H4 (cell line): ENCODE results near the gene GZMM. TPM values are rescaled to one million over a fixed set of nuclear protein-coding genes. Genes with fewer than 3 reads are reported as not detected.

Experiments used
- DNase-seq: peaks from one replicate; pipeline ENCODE4 v3.0.0-alpha.2; 2015; ENCODE audit warnings: low spot score
- total RNA-seq: library from RNA; depleted of rRNA; stranded (reverse); fragments of >200 nt; shearing (Covaris generic); gene quantifications from 2 replicates; pipeline ENCODE4 v1.2.3, GENCODE V29; 2014

GZMM gene
- total RNA-seq, 1 experiment from 2014 or later = not detected

DNA sequence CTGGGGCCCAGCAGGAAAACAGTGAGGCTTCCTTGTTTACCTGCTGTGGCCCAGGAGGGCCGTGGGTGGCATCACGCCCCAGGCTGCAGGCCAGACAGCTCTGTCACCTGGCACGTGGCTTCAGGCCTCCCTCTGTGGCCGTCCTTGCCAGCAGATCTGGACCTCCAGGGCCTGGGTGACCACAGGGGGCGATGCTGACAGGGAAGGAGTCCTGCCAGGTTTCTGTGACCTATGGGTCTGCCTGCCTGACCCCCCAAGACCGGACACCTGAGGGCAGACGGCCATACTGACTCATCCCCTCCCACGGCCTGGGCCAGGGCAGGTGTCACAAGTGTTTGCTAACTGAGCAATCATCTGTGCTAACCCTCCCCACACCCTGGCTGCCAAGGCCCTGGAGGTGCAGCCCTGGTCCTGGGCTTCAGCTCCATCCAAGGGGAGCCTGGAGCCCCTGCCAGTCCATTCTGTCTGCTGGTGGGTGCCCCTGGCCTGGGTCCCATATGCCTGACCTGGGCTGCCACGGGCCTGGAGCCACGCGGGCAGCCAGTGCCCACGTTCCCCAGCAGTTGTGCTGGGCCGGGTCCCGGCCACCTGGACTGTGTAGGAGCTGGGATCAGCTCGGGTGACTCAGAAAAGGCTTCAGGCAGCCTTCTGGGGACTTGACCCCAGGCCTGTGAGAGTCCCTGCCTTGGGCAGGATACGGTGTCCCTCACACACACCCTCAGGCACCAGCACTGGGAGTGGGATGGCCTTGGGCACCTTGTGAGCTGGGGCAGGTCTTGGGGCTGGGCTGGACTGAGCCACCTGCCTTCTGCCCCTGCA lies 8.6 kb upstream of the GZMM start:
- DNase-seq = no peak

DNA sequence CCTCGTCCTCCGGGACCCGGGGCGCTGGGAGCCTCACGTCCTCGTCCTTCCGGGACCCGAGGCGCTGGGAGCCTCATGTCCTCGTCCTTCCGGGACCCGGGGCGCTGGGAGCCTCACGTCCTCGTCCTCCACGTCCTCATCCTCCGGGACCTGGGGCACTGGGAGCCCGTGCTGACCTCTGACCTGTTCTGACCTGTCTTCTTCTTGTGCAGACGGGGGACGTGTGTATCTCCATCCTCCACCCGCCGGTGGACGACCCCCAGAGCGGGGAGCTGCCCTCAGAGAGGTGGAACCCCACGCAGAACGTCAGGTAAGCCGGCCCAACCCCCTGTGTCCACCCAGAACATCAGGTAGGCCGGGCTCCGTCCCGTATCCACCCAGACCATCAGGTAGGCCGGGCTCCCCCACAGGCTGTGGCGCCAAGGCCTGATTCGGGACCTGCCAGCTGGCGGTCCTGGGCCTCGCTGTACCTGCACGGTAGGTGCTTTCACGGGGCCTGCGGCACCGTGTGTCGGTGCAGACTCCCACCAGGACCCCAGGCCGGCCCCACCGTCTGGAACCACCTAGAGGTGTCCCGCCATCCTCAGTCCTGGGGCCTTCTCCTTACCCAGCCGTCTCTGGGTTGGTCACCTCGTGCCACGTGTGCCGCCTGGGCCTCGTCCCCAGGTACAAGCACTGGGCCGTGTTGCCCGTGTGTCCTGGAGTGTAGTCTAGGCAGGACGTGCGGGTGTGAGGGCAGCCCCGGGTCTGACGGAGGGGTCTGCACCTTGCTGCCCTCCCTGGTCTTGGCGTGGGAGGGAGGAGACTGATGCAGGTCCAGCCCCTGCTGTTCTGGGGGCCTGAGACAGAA lies 7.6 kb upstream of the GZMM start:
- no peak for DNase-seq

DNA sequence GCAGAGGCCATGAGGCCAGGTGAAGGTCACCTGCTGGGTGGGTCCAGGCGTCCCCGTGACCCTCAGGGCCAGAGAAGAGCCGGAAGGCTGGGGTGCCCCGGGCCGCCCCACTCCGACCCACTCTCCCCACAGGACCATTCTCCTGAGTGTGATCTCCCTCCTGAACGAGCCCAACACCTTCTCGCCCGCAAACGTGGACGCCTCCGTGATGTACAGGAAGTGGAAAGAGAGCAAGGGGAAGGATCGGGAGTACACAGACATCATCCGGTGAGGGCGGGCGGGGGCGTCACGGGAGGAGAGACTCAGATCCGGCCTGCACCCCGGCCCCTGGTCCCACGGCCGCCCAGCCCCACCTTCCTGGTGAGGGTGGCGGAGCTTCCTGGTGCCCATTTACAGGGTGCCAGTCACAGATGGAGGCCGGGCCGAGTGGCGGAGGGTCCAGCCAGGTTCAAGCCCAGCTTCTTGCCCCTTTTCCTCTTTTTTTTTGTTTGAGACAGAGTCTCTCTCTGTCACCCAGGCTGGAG lies 6.9 kb upstream of the GZMM start:
- no peak for DNase-seq

DNA sequence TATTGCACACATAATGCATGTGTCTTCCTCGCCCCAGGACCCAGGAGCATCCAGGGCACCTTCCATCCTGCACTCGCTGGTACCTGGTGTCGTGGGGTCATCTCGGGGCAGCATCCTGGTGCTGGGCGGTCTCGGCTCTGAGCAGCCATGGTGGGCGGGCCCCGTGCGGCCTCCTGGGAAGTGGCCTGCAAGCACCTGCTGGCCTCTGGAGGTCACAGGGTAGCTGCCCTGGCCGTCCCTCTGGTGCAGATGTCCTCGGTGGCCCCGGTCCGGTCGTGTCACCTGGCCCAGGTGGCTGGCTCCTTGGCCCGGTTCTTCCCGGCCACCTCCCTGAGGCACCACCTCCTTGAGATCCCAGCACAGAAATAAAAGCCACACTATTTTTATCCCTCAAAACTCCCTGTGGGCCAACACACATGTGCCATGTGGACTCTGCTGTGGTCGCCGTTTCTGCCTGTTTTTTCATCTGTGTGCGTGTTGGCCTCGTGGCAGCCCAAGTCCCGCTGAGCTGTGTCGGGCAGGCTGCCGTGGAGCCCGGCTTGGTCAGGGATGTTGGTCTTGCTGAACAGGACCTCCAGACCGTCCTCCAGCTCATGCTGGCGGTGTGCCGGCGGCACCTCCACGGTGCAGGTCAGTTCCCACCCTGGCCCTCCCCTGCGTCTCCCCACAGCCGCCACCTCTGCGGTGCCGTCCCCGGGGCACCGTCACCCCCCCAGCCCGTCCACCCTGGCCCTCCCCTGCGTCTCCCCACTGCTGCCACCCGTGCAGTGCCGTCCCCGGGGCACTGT lies 5.0 kb upstream of the GZMM start:
- DNase-seq = no peak

DNA sequence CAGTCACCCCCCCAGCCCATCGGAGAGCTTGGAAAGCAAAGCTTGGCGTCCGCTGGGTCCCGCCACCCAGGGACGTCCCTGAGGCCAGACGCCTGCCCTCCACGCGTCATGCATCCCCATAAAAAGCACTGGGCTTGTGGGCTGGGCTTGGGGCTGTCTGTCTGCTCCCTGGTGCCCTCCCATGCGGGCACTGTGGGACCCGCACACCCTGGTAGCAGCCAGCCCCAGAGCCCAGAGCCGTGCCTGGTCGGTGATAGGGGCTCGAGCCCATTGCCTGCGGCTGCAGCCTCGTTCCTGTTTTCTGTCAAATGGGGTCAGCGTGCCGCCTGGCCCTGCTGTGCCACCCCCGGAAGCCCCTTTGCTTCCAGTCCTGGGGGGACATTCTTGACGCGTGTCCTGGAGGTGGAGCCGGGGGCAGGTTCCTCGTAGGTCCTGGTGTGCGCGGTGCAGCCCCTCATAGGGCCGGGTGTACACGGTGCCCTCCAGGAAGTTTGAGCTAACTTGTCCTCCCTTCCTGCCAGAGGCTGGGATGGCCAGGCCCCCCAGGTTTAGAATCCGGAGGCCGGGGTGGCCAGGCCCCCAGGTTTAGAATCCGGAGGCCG lies 4.3 kb upstream of the GZMM start:
- DNase-seq = no peak

DNA sequence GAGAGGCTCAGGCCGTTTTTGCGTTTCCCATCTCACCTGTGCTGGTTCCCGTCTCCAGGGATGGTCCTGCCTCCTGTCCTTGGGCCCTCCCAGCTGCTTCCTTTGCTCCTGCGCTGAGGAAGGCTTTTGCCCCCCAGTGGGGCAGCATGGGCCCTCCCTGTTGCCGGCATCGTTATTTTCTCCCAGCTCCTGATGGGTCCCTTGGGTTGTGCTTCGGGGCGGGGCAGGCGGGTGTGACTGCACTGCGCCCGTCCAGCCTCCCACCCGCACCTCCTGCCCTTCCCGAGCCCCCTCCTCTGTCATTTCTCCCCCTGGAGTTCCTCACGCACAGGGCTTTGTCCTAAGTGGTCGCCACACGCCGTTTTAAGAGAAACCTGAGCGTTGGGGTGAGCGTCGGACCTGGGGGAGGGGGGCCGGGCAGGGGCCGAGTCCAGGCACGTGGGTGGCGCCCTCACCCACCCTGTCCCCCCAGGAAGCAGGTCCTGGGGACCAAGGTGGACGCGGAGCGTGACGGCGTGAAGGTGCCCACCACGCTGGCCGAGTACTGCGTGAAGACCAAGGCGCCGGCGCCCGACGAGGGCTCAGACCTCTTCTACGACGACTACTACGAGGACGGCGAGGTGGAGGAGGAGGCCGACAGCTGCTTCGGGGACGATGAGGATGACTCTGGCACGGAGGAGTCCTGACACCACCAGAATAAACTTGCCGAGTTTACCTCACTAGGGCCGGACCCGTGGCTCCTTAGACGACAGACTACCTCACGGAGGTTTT lies 2.8 kb upstream of the GZMM start:
- DNase-seq = no peak

DNA sequence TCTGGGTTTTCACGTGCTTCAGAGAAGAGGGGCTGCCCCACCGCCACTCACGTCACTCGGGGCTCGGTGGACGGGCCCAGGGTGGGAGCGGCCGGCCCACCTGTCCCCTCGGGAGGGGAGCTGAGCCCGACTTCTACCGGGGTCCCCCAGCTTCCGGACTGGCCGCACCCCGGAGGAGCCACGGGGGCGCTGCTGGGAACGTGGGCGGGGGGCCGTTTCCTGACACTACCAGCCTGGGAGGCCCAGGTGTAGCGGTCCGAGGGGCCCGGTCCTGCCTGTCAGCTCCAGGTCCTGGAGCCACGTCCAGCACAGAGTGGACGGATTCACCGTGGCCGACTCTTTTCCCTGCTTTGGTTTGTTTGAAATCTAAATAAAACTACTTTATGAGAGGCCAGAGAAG lies 2.2 kb upstream of the GZMM start:
- no peak for DNase-seq

DNA sequence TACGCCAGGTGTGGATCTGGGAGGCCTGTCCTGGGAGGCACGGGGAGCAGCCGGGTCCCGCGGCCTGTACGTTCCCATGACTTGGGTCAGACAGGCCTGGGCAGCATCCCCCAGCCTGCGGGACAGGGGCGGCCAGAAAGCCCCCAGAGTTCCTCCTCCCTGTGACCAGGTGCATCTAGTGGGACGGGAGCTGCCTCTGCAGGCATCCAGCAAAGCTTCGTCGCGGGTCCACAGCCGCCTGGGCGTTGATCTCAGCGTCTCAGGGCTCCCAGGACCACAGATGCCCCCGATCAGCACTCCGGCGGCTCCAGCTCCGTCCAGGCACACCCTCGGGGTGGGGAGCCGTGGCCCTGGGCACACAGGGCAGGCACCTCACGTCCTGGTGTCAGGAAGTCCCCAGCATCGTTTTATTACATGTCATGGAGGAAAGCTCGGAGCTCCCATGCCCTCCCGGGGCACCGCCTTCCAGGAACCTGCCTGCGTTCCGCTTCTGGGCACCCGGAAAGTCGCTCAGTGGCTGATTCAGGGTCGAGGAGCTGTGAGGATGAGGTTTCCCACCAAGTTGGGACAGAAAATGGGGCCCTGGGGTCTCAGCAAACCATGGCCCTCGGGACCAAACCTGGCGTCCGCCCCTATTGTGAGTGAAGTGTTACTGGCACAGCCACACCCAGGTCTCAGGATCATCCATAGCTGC lies 1.5 kb upstream of the GZMM start:
- no peak for DNase-seq

DNA sequence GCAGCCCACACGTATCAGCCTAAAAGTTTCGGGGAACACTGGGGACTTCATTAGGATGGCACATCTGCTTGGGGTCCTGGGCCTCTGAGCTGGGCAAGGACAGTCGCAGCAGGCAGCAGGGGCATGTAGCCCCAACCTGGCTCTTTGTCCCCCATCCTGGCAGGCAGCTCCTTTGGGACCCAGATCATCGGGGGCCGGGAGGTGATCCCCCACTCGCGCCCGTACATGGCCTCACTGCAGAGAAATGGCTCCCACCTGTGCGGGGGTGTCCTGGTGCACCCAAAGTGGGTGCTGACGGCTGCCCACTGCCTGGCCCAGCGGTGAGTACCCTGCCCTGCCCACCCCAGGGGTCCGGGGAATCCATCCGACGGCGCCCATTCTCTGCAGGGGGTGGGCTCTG lies 3.3 kb downstream of the GZMM start:
- DNase-seq = no peak

DNA sequence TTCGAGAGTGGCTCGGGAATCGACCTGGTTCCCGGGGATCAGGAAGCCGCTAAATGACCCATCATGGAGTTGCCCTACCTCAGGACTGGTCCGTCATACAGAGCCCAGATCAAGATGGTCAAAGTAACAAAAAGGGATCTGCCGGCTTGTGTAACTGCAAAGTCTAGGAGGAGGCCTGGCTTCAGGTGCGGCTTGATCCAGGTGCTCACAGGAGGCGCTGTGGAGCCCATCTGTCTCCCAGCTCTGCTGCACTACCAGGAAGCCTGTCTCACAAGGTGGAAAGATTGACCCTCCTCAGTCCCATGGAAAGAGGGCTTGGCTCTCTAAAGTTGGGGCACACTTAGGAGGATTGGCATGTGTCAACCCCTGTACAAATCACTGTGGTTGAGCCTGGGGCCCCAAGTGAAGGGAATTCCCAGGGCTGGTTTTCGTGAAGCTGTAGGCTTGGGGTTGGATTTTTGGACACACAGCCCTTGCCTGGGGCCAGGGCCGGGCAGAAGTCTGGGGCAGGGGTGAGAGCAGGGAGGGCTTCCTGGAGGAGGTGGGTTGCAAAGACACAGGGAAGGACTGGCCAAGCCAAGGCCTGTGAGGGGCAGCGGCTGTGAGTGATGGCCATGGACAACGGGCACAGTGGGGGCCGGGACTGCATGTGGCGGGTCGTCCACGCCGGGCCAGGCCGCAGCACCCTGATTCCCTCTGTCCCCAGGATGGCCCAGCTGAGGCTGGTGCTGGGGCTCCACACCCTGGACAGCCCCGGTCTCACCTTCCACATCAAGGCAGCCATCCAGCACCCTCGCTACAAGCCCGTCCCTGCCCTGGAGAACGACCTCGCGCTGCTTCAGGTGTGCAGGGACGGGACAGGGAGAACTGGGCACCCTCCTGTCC lies 4.2 kb downstream of the GZMM start:
- no peak for DNase-seq

DNA sequence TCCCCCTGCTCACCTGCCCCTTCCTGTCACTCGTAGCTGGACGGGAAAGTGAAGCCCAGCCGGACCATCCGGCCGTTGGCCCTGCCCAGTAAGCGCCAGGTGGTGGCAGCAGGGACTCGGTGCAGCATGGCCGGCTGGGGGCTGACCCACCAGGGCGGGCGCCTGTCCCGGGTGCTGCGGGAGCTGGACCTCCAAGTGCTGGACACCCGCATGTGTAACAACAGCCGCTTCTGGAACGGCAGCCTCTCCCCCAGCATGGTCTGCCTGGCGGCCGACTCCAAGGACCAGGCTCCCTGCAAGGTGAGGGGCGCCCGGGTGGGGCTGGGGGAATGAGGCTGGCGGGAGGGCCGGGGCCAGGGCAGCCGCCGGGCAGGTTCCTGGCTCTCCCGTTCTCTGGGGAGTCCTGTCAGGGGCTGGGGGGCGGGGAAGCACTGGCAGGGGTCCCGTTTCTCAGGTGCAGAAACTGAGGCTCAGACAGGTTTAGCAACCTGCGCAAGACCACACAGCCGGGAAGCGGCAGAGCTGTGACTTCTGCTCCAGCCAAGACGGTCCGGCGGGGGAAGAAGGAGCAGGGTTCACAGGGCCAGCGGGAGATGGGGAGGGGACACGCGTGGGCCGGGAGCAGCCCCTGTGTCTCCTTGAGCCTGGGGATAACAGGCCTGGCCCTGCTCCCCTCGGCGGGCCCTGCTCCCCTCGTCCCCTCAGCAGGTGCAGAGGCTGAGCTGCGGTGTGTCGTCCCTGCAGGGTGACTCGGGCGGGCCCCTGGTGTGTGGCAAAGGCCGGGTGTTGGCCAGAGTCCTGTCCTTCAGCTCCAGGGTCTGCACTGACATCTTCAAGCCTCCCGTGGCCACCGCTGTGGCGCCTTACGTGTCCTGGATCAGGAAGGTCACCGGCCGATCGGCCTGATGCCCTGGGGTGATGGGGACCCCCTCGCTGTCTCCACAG lies 5.3 kb downstream of the GZMM start:
- no peak for DNase-seq

DNA sequence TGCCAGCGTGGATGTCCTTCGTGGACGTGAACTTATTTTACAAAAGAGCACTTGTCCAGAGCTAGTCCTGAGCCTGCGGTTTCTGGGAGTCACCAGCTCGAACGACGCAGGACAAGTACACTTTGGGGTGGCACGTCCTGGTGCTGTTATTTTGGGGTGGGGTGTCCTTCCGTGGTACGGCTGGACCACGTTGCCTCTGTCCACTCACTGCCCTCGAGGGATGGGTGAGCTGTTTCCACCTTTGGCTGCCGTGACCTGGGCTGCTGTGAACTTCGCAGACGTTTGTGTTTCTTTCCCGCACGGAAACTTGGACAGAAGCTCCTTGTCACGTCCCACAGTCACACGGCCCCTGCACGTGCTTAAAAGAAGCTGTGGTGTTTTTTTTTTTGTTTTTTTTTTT lies 11.0 kb downstream of the GZMM start:
- DNase-seq = no peak

DNA sequence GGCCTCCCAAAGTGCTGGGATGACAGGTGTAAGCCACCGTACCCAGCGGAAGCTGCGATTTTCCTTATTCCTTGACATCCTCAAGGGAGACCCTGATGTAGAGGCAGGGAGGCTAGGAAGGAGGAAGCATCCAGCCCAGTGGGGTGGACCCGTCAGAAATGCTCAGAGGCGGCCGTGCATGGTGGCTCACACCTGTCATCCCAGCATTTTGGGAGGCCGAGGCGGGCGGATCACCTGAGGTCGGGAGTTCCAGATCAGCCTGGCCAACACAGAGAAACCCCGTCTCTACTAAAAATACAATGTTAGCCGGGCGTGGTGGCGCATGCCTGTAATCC lies 11.6 kb downstream of the GZMM start:
- DNase-seq = no peak

DNA sequence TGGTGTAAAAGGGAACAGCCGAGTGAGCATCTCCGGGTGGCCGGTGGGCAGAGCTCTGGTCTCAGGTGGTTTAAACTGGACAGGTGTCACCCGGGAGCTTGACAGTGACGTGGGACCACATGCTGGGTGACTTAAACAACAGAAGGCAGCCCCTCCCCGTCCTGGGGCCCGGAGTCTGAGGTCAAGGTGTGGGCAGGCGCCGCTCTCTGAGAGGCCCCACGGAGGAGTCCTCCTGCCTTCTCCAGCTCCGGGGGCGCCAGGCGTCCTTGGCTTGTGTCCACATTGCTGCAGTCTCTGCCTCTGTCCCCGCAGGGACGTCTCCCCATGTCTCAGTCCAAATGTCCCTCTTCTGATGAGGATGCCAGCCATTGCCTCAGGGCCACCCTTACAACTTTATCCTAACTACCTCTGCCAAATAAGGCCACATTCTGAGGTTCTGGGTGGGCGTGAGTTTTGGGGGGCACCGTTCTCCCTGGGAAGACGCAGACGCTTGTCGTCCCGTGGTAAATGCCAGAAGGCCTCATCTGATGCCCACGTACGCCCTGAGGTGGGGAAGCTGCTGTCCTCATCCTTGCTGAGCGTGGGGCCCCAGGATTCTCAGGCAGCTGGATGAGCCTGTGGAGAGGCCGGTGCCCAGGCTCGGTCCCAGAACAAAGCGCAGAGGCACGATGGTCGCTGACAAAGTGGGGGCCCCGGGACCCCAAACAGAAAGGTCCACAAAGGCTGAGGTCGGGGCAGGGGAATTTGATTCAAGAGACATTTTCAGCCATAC lies 12.9 kb downstream of the GZMM start:
- no peak for DNase-seq

DNA sequence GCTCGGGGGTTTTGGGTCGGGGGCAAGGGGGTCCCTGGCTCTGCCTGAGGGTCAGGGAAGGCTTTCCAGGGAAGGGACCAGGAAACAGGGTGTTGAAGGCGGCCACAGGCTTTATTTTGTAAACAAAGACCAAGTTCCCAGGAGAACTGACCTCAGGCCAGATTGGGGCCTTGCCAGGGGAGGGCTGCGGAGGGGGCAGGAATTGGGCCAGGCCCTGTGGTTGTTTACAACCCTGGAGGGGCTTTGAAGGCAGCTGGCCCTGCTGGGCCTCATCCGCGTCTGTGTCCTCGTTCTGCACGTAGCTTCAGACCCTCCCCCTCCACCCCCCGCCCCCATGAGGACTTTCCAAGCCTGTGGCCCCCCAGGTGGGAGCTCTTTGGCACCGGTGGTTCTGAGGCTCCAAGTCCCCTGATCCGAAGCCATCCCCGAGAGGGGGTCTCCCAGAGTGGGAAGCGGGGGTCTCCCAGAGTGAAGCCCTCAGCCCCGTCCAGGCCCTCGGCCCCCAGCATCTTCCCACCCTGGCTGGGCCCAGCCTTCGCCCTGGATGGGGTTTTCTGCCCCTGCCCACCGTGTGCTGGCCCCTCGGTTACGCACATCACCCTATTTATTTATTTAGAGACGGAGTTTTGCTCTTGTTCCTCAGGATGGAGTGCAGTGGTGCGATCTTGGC lies 15.1 kb downstream of the GZMM start:
- no peak for DNase-seq

DNA sequence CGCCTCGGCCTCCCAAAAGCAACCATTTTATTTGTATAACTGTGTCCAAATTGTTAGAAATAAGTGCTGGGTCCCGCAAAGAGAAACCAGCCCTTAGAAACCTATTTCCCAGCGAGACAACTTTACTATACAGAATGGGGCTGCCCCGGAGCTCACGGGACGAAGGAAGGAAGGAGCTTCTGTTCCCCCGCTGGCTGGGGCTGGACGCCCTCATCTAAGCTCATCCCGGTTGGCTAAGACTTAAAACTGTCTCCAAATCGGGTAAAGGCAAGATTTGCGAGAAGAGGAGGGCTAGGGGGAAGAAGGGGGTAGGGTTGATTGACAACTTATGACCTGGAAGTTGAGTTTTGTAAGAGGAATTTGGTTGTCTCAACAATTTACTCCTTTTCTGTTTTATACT lies 16.3 kb downstream of the GZMM start:
- DNase-seq = no peak

DNA sequence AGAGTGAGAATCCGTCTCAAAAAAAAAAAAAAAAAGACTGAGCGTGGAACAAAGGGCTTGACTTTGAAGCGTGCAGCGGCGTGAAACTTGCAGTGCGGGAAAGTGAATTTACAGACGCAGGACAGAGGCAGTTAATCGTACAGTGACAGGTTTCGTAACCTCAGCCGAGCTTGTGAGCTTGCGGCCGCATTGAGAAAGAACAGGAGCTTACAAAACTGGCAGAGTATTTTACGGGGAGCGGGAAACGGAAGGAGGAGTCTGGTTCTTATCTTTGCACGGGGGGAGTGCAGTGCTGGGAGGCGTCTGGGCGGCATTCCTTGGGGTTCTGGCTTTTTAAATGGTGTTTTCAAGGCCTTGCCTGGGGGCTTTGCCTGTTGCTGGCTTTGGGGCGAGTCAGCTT lies 22.6 kb downstream of the GZMM start:
- no peak for DNase-seq
